ENCODE measurements around the gene TAF12. TPM values are rescaled to one million over a fixed set of nuclear protein-coding genes. Genes with fewer than 3 reads are reported as not detected.
"Not testable (repeated sequence)": the region's sequence is repeated elsewhere in the genome, so short reads cannot be mapped to it uniquely, and the experiment has no call there.

The TAF12 gene
- total RNA-seq, 1 experiment from 2014 or later: 29.7 TPM

DNA sequence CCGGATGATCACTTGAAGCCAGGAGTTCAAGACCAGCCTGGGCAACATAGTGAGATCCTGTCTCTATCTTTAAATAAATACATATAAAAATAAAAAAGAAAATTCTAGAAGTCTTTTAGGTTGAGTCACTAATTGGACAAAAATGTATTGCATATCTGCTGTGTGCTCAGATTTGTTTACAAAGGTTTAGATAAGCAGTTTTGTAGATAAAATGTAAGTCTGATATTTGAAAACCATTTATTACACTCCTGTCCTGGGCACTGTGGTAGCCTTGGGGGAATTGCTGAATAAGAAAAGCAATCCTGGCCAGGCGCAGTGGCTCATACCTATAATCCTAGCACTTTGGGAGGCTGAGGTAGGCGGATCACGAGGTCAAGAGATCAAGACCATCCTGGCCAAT lies 37.3 kb upstream of the TAF12 start:
- Mint-ChIP-seq H3K36me3 (ENCODE audit: insufficient read depth, unreplicated experiment) (peaks cover 22% of the 10 kb centered on the region), H3K9me3 (ENCODE audit: unreplicated experiment) (no peaks in the 10 kb centered on the region), H3K27ac (ENCODE audit: low read depth, unreplicated experiment) (no peak overlapping the region), H3K4me3 (ENCODE audit: unreplicated experiment) (no peak overlapping the region), H3K4me1 (ENCODE audit: insufficient read depth, unreplicated experiment) (no peaks in the 10 kb centered on the region), H3K27me3 (ENCODE audit: insufficient read depth, unreplicated experiment) (no peaks in the 10 kb centered on the region)
- ChIA-PET POLR2A (no interaction called here), CTCF (no interaction called here)
- DNase-seq (ENCODE audit: unreplicated experiment): no peak
- intact Hi-C loops (cut with micrococcal nuclease): no loop called here
- TF ChIP-seq, protein P1, sequence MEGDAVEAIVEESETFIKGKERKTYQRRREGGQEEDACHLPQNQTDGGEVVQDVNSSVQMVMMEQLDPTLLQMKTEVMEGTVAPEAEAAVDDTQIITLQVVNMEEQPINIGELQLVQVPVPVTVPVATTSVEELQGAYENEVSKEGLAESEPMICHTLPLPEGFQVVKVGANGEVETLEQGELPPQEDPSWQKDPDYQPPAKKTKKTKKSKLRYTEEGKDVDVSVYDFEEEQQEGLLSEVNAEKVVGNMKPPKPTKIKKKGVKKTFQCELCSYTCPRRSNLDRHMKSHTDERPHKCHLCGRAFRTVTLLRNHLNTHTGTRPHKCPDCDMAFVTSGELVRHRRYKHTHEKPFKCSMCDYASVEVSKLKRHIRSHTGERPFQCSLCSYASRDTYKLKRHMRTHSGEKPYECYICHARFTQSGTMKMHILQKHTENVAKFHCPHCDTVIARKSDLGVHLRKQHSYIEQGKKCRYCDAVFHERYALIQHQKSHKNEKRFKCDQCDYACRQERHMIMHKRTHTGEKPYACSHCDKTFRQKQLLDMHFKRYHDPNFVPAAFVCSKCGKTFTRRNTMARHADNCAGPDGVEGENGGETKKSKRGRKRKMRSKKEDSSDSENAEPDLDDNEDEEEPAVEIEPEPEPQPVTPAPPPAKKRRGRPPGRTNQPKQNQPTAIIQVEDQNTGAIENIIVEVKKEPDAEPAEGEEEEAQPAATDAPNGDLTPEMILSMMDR (IDR thresholded peaks at IDR 0.05; ENCODE audit: unreplicated experiment): no peak
- no TSS peak for BruUV-seq (replicated peaks)

DNA sequence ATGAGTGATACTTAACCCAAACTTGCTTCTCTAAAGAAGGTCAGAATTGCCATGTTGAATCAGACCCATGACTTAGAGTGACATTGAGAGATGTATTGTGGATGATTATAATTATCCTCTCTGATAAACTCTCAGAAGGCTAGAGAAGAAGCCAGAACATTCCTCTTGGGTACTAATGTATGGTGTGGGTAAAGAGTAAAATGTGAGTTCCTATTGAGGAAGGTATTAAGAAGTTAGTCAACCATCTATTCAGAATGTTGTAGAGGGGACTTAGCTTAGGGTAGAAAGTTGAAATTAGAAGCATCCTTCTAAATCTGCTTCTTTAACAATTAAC lies 33.0 kb upstream of the TAF12 start:
- Mint-ChIP-seq H3K27ac (ENCODE audit: low read depth, unreplicated experiment) (no peak overlapping the region), H3K9me3 (ENCODE audit: unreplicated experiment) (no peaks in the 10 kb centered on the region), H3K27me3 (ENCODE audit: insufficient read depth, unreplicated experiment) (no peaks in the 10 kb centered on the region), H3K36me3 (ENCODE audit: insufficient read depth, unreplicated experiment) (peaks cover 3% of the 10 kb centered on the region), H3K4me1 (ENCODE audit: insufficient read depth, unreplicated experiment) (no peaks in the 10 kb centered on the region), H3K4me3 (ENCODE audit: unreplicated experiment) (no peak overlapping the region)
- ChIA-PET CTCF (no interaction called here), POLR2A (interaction anchor here (0.6 to 2.6 kb wide), 4 partner anchors 8 to 61 kb away, joined by 3 to 13 read pairs (median 3); partner anchors contain the start of genes GMEB1, RNU11, TAF12 and YTHDF2)
- no peak for DNase-seq (ENCODE audit: unreplicated experiment)
- intact Hi-C loops (cut with micrococcal nuclease): no loop called here
- no TSS peak for BruUV-seq (replicated peaks)
- TF ChIP-seq, protein P1 (IDR thresholded peaks at IDR 0.05; ENCODE audit: unreplicated experiment): no peak

DNA sequence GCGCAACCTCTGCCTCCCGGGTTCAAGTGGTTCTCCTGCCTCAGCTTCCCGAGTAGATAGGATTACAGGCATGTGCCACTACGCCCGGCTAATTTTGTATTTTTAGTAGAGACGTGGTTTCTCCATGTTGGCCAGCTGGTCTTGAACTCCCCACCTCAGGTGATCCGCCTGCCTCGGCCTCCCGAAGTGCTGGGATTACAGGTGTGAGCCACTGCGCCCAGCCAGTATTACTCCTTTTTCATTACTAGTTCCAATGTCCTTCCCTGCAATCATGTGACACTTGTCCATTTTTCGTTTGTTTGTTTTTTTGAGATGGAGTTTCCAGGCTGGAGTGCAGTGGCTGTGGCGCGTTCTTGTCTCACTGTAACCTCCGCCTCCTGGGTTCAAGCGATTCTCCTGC lies 30.1 kb upstream of the TAF12 start:
- H3K27me3 Mint-ChIP-seq (ENCODE audit: insufficient read depth, unreplicated experiment); DNase-seq (ENCODE audit: unreplicated experiment); H3K36me3 Mint-ChIP-seq (ENCODE audit: insufficient read depth, unreplicated experiment); H3K4me3 Mint-ChIP-seq (ENCODE audit: unreplicated experiment); CTCF ChIA-PET; BruUV-seq (replicated peaks); intact Hi-C loops (cut with micrococcal nuclease); H3K9me3 Mint-ChIP-seq (ENCODE audit: unreplicated experiment); H3K27ac Mint-ChIP-seq (ENCODE audit: low read depth, unreplicated experiment): not testable (repeated sequence)
- POLR2A ChIA-PET: interaction anchor here (0.7 to 1.8 kb wide), 2 partner anchors 27 to 30 kb away, joined by 3 to 6 read pairs; no protein-coding TSS in a partner anchor
- peaks cover 12% of the 10 kb centered on the region for H3K4me1 Mint-ChIP-seq (ENCODE audit: insufficient read depth, unreplicated experiment)

DNA sequence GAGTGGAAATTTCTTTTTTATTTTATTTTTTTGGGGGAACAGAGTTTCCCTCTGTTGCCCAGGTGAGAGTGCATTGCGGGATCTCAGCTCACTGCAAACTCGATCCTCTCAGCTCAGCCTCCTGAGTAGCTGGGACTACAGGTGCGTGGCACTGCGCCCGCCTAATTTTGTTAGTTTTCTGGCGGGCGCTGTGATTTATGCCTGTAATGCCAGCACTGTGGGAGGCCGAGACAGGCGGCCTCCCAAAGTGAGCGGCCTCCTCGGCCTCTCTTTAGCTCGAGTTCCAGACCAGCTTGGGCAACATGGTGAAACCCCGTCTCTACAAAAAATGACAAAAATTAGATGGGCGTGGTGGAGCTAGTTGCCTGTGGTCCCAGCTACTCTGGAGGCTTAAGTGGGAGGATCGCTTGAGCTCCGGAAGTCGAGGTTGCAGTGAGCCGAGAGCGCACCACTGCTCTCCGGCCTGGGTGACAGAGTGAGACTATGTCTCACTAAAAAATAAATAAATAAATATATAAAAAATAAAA lies 28.4 kb upstream of the TAF12 start:
- no TSS peak for BruUV-seq (replicated peaks)
- Mint-ChIP-seq H3K27me3 (ENCODE audit: insufficient read depth, unreplicated experiment) (no peaks in the 10 kb centered on the region), H3K4me1 (ENCODE audit: insufficient read depth, unreplicated experiment) (peaks cover 13% of the 10 kb centered on the region), H3K27ac (ENCODE audit: low read depth, unreplicated experiment) (no peak overlapping the region), H3K9me3 (ENCODE audit: unreplicated experiment) (no peaks in the 10 kb centered on the region), H3K4me3 (ENCODE audit: unreplicated experiment) (no peak overlapping the region), H3K36me3 (ENCODE audit: insufficient read depth, unreplicated experiment) (peaks cover 6% of the 10 kb centered on the region)
- TF ChIP-seq, protein P1 (IDR thresholded peaks at IDR 0.05; ENCODE audit: unreplicated experiment): no peak
- intact Hi-C loops (cut with micrococcal nuclease): no loop called here
- CTCF ChIA-PET: interaction anchor here (0.6 to 0.7 kb wide), 3 partner anchors 30 to 210 kb away, joined by 3 read pairs; no protein-coding TSS in a partner anchor
- no peak for DNase-seq (ENCODE audit: unreplicated experiment)
- POLR2A ChIA-PET: interaction anchor here (0.7 to 5.7 kb wide), 5 partner anchors 23 to 423 kb away, joined by 3 to 94 read pairs (median 7); partner anchors contain the start of genes RNU11, TAF12 and YTHDF2

Data from MCF 10A (cell line).